ENCODE data around the gene ZFR. TPM values are rescaled to one million over a fixed set of nuclear protein-coding genes. Genes with fewer than 3 reads are reported as not detected.
A peak's percentile ranks its signal among the peaks of the same experiment; 100 is the strongest.

Gene ZFR
- total and polyA plus RNA-seq, 7 experiments from 2014 or later: 53.4 to 91.9 (median 58.9) TPM

DNA sequence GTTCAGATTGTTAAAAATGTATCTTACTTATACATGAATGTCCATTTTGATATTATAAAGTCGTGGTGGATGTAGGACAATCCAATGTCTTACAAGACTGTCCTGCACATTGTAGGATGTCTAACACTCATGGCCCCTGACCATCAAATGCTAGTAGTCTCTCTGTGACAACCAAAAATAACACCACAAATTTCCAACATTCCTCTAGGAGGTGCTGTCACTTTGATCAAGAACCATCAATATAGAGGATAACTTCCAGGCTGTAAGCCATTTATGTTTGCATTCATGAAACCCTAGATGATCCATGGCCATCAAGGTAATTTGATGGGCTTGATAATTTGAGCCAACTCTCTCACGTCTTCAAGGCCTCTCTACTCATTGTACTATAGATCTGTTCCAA, 20.5 kb upstream of the ZFR start:
- ChIA-PET CTCF (interaction anchor here (1.1 kb wide), 1 partner anchor 40 kb away, joined by 5 read pairs; no protein-coding TSS in a partner anchor), POLR2A (interaction anchor here (0.6 kb wide), 1 partner anchor 854 kb away, joined by 5 read pairs; no protein-coding TSS in a partner anchor)
- H3K27me3 ChIP-seq (ENCODE audit: control insufficient read depth in 2 of 2, insufficient read depth in 2 of 2, low read length in 2 of 2): no peaks in the 10 kb centered on the region
- ATAC-seq (no peak), DNase-seq (no peak)
- H3K36me3 ChIP-seq (ENCODE audit: control insufficient read depth in 2 of 3, insufficient read depth in 3 of 3, low read length in 3 of 3): no peaks in the 10 kb centered on the region
- intact Hi-C loops (cut with micrococcal nuclease): no loop called here
- no peak overlapping the region for H3K4me3 ChIP-seq (ENCODE audit: low read length)
- no peaks in the 10 kb centered on the region for H3K4me1 ChIP-seq (ENCODE audit: control insufficient read depth in 2 of 2, insufficient read depth in 2 of 2, low read length in 2 of 2)
- H3K9me3 ChIP-seq (ENCODE audit: control insufficient read depth in 2 of 3, low read length in 3 of 3): no peaks in the 10 kb centered on the region
- Mint-ChIP-seq H3K27ac (no peak overlapping the region), H3K4me1 (peaks cover 1 to 7% (median 5%) of the 10 kb centered on the region in 7 donors), H3K27me3 (no peaks in the 10 kb centered on the region), H3K4me3 (no peak overlapping the region), H3K9me3 (no peaks in the 10 kb centered on the region), H3K36me3 (no peaks in the 10 kb centered on the region)
- H3K27ac ChIP-seq (ENCODE audit: low read depth, low read length): no peak overlapping the region

DNA sequence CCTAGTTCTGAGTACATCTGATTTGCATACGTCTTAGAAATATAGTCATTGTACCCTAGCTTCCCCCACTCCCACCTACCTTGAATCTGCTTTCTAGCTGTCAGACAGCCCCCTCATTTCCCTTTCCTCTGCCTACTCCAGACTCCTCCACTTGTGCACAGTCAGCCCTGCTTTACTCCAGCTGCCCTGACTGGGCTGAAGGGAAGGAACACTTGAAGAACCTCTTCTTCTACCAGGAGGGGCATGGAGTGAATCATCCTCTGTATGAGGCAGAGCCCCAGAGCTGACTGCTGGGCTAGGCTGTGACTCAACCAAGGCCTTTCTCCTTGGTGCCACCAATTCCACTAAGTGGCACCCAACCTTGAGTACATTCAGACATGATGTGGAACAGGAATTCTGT, 18.1 kb upstream of the ZFR start:
- Histone ChIP-seq H3K27ac (ENCODE audit: low read depth, low read length) (no peak overlapping the region), H3K9me3 (ENCODE audit: control insufficient read depth in 2 of 3, low read length in 3 of 3) (no peaks in the 10 kb centered on the region), H3K36me3 (ENCODE audit: control insufficient read depth in 2 of 3, insufficient read depth in 3 of 3, low read length in 3 of 3) (no peaks in the 10 kb centered on the region), H3K27me3 (ENCODE audit: control insufficient read depth in 2 of 2, insufficient read depth in 2 of 2, low read length in 2 of 2) (no peaks in the 10 kb centered on the region), H3K4me3 (ENCODE audit: low read length) (no peak overlapping the region), H3K4me1 (ENCODE audit: control insufficient read depth in 2 of 2, insufficient read depth in 2 of 2, low read length in 2 of 2) (no peaks in the 10 kb centered on the region)
- Mint-ChIP-seq H3K4me1 (peaks cover 1 to 9% (median 5%) of the 10 kb centered on the region in 7 donors), H3K36me3 (no peaks in the 10 kb centered on the region), H3K9me3 (peaks cover 0 to 3% (median 0%) of the 10 kb centered on the region in 11 donors), H3K27ac (no peak overlapping the region), H3K27me3 (peaks cover 0 to 5% (median 0%) of the 10 kb centered on the region in 5 donors), H3K4me3 (no peak overlapping the region)
- ATAC-seq (peak; percentile 27), DNase-seq (peak in 1 of 9 donors; percentile 38)
- ChIA-PET CTCF (no interaction called here), POLR2A (interaction anchor here (1.1 kb wide), 1 partner anchor 19 kb away, joined by 4 read pairs; no protein-coding TSS in a partner anchor)
- intact Hi-C loops (cut with micrococcal nuclease): no loop called here

DNA sequence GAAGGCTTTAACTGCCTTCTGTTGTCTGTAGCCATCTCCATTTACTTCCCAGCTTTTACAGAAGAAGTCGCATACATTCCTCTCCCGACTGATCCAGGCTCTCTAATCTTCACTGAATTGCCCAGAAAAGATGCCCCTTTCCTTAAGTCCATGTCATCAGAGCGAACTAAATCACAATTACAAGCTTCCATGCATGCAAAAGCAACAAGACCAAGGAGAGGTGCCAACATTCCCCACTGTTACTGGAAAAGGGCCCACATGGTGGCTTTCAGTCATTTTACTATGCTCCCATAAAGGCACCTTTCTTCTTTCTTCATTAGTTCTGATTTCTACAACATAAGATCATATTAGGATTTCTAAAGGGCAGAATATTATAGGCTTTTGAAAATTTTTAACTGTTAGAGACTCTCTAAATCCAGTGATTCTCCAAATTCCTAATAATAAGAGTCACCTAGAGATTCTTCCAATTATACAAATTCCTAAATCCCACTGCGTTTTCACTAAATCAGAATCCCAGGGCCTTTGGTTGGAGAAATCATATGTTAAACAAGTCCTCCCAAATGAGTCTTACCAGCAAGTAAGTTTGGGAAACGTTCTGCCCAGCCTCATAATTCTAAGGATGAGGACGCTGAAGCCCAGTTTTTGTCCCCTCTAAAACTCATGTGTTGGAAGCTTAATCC, 17.0 kb upstream of the ZFR start:
- no peaks in the 10 kb centered on the region for H3K36me3 ChIP-seq (ENCODE audit: control insufficient read depth in 2 of 3, insufficient read depth in 3 of 3, low read length in 3 of 3)
- H3K27ac Mint-ChIP-seq: no peak overlapping the region
- no peaks in the 10 kb centered on the region for H3K9me3 ChIP-seq (ENCODE audit: control insufficient read depth in 2 of 3, low read length in 3 of 3)
- H3K27ac ChIP-seq (ENCODE audit: low read depth, low read length): no peak overlapping the region
- H3K4me1 ChIP-seq (ENCODE audit: control insufficient read depth in 2 of 2, insufficient read depth in 2 of 2, low read length in 2 of 2): no peaks in the 10 kb centered on the region
- DNase-seq (no peak), ATAC-seq (no peak)
- H3K27me3 ChIP-seq (ENCODE audit: control insufficient read depth in 2 of 2, insufficient read depth in 2 of 2, low read length in 2 of 2): no peaks in the 10 kb centered on the region
- H3K9me3 Mint-ChIP-seq: peaks cover 0 to 3% (median 0%) of the 10 kb centered on the region in 11 donors
- POLR2A ChIA-PET: no interaction called here
- H3K4me1 Mint-ChIP-seq: peaks cover 1 to 9% (median 5%) of the 10 kb centered on the region in 7 donors
- H3K27me3 Mint-ChIP-seq: peaks cover 0 to 11% (median 0%) of the 10 kb centered on the region in 5 donors
- CTCF ChIA-PET: no interaction called here
- intact Hi-C loops (cut with micrococcal nuclease): no loop called here
- no peak overlapping the region for H3K4me3 Mint-ChIP-seq
- no peaks in the 10 kb centered on the region for H3K36me3 Mint-ChIP-seq
- no peak overlapping the region for H3K4me3 ChIP-seq (ENCODE audit: low read length)

DNA sequence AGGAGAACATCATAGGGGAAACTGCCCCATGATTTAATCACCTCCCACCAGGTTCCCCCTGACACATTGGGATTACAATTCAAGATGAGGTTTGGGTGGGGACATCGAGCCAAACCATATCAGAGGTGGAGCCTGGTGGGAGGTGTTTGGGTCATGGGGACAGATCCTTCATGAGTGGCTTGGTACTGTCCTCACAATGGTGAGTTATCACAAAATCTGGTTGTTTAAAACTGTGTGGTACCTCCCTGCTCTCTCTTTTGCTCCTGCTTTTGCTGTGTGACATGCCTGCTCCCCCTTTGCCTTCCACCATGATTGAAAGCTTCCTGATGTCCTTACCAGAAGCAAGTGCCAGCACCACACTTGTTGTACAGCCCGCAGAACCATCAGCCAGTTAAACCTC, 16.2 kb upstream of the ZFR start:
- Mint-ChIP-seq H3K4me3 (no peak overlapping the region), H3K27ac (no peak overlapping the region), H3K36me3 (no peaks in the 10 kb centered on the region), H3K9me3 (peaks cover 0 to 3% (median 0%) of the 10 kb centered on the region in 11 donors), H3K4me1 (peaks cover 1 to 9% (median 5%) of the 10 kb centered on the region in 7 donors), H3K27me3 (peaks cover 0 to 17% (median 0%) of the 10 kb centered on the region in 5 donors)
- no peaks in the 10 kb centered on the region for H3K36me3 ChIP-seq (ENCODE audit: control insufficient read depth in 2 of 3, insufficient read depth in 3 of 3, low read length in 3 of 3)
- H3K9me3 ChIP-seq (ENCODE audit: control insufficient read depth in 2 of 3, low read length in 3 of 3): no peaks in the 10 kb centered on the region
- H3K4me3 ChIP-seq (ENCODE audit: low read length): no peak overlapping the region
- intact Hi-C loops (cut with micrococcal nuclease): no loop called here
- POLR2A ChIA-PET: no interaction called here
- H3K27me3 ChIP-seq (ENCODE audit: control insufficient read depth in 2 of 2, insufficient read depth in 2 of 2, low read length in 2 of 2): no peaks in the 10 kb centered on the region
- no peaks in the 10 kb centered on the region for H3K4me1 ChIP-seq (ENCODE audit: control insufficient read depth in 2 of 2, insufficient read depth in 2 of 2, low read length in 2 of 2)
- H3K27ac ChIP-seq (ENCODE audit: low read depth, low read length): no peak overlapping the region
- ATAC-seq: no peak
- CTCF ChIA-PET: no interaction called here
- no peak for DNase-seq

DNA sequence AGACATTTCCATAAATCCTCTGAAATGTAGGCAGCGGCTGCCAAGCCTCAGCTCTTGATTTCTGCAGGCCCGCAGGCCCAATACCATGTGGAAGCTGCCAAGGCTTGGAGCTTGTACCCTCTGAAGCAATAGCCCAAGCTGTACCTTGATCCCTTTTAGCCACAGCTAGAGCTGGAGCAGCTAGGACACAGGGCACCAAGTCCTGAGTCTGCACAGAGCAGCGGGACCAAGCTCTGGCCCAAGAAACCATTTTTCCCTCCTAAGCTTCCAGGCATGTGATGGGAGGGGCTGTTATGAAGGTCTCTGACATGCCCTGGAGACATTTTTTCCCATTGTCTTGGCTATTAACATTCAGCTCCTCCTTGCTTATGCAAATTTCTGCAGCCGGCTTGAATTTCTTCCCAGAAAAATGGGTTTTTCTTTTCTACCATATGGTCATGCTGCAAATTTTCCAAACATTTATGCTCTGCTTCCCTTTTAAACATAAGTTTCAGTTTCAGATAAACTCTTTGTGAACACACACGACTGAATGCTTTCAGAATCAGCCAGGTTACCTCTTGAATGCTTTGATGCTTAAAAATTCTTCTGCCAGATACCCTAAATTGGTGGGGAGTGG, 14.4 kb upstream of the ZFR start:
- ATAC-seq (no peak), DNase-seq (no peak)
- peaks cover 0 to 3% (median 0%) of the 10 kb centered on the region in 11 donors for H3K9me3 Mint-ChIP-seq
- POLR2A ChIA-PET: interaction anchor here (0.6 kb wide), 1 partner anchor 94 kb away, joined by 3 read pairs; no protein-coding TSS in a partner anchor
- CTCF ChIA-PET: interaction anchor here (1.6 kb wide), 1 partner anchor 30 kb away, joined by 4 read pairs; no protein-coding TSS in a partner anchor
- H3K4me3 Mint-ChIP-seq: no peak overlapping the region
- peaks cover 1 to 9% (median 5%) of the 10 kb centered on the region in 7 donors for H3K4me1 Mint-ChIP-seq
- no peaks in the 10 kb centered on the region for H3K27me3 ChIP-seq (ENCODE audit: control insufficient read depth in 2 of 2, insufficient read depth in 2 of 2, low read length in 2 of 2)
- no peak overlapping the region for H3K4me3 ChIP-seq (ENCODE audit: low read length)
- H3K27ac Mint-ChIP-seq: no peak overlapping the region
- H3K27ac ChIP-seq (ENCODE audit: low read depth, low read length): no peak overlapping the region
- H3K4me1 ChIP-seq (ENCODE audit: control insufficient read depth in 2 of 2, insufficient read depth in 2 of 2, low read length in 2 of 2): no peaks in the 10 kb centered on the region
- H3K9me3 ChIP-seq (ENCODE audit: control insufficient read depth in 2 of 3, low read length in 3 of 3): no peaks in the 10 kb centered on the region
- H3K36me3 ChIP-seq (ENCODE audit: control insufficient read depth in 2 of 3, insufficient read depth in 3 of 3, low read length in 3 of 3): no peaks in the 10 kb centered on the region
- H3K27me3 Mint-ChIP-seq: peaks cover 0 to 22% (median 0%) of the 10 kb centered on the region in 5 donors
- H3K36me3 Mint-ChIP-seq: peaks cover 0 to 2% (median 0%) of the 10 kb centered on the region in 5 donors
- intact Hi-C loops (cut with micrococcal nuclease): no loop called here

DNA sequence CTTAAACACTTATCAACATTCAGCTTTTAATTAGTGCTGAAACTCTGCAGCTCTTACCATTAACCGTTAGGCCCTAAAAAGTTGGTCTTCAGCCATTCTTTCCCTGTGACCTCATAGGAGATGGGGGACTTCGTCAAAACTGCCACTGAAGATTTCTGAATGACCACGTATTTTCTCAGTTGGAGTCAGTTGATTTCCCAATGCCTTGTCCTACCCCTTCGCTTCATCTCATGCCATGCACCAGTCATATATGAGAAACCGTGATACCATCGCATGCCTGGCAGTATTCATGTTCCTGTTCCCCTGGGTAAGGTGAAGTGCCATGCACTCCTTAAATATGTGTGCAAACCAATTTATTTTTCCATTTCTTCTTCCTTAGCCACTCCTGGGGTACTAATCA, 10.8 kb upstream of the ZFR start:
- Histone ChIP-seq H3K9me3 (ENCODE audit: control insufficient read depth in 2 of 3, low read length in 3 of 3) (no peaks in the 10 kb centered on the region), H3K27ac (ENCODE audit: low read depth, low read length) (no peak overlapping the region), H3K4me1 (ENCODE audit: control insufficient read depth in 2 of 2, insufficient read depth in 2 of 2, low read length in 2 of 2) (no peaks in the 10 kb centered on the region), H3K36me3 (ENCODE audit: control insufficient read depth in 2 of 3, insufficient read depth in 3 of 3, low read length in 3 of 3) (no peaks in the 10 kb centered on the region), H3K4me3 (ENCODE audit: low read length) (no peak overlapping the region), H3K27me3 (ENCODE audit: control insufficient read depth in 2 of 2, insufficient read depth in 2 of 2, low read length in 2 of 2) (no peaks in the 10 kb centered on the region)
- ATAC-seq (no peak), DNase-seq (no peak)
- H3K4me3 Mint-ChIP-seq: no peak overlapping the region
- intact Hi-C loops (cut with micrococcal nuclease): no loop called here
- H3K27me3 Mint-ChIP-seq: peaks cover 0 to 38% (median 0%) of the 10 kb centered on the region in 5 donors
- H3K9me3 Mint-ChIP-seq: peaks cover 0 to 3% (median 0%) of the 10 kb centered on the region in 11 donors
- H3K36me3 Mint-ChIP-seq: peaks cover 0 to 2% (median 0%) of the 10 kb centered on the region in 5 donors
- H3K27ac Mint-ChIP-seq: peak overlapping the region in 1 of 9 donors; percentile 18
- ChIA-PET CTCF (interaction anchor here (1.5 kb wide), 1 partner anchor 135 kb away, joined by 4 read pairs; no protein-coding TSS in a partner anchor), POLR2A (interaction anchor here (1.4 kb wide), 1 partner anchor 11 kb away, joined by 4 read pairs; the partner anchor contains the start of gene ZFR)
- H3K4me1 Mint-ChIP-seq: peaks cover 0 to 2% (median 0%) of the 10 kb centered on the region in 7 donors

Measured in naive thymus-derived CD4-positive, alpha-beta T cell (primary cell).